Spleen (tissue), 11 donors: ENCODE data around the gene IQCC. TPM values are rescaled to one million over a fixed set of nuclear protein-coding genes. Genes with fewer than 3 reads are reported as not detected.

Experiments used
- DNase-seq: peaks from one replicate; pipeline ENCODE4 v3.0.0-alpha.2; 2020
- H3K27ac ChIP-seq, 8 donors: fragments of 200-600 bp; sonication (generic) in 7 of 8; 1 replicate in 4 of 8; 2 replicates in 4 of 8; pipeline versions ENCODE4 v1.5.0 to v1.8.0; 2016 to 2021; ENCODE audit warnings: inconsistent platforms in 4 of 8, mild to moderate bottlenecking in 4 of 8, moderate library complexity in 1 of 8
- H3K27me3 ChIP-seq, 7 donors: fragments of 200-600 bp; sonication (generic) in 6 of 7; replicated peaks in 1 of 7; 1 replicate in 4 of 7; 2 replicates in 3 of 7; pipeline versions ENCODE4 v1.5.0 to v1.8.0; 2016 to 2021; ENCODE audit warnings: inconsistent platforms in 3 of 7, mild to moderate bottlenecking in 1 of 7
- H3K36me3 ChIP-seq, 6 donors: fragments of 200-600 bp; sonication (generic) in 5 of 6; 1 replicate in 4 of 6; 2 replicates in 2 of 6; pipeline versions ENCODE4 v1.5.0 to v1.8.0; 2016 to 2021; ENCODE audit warnings: inconsistent platforms in 2 of 6
- H3K4me1 ChIP-seq, 6 donors: fragments of 200-600 bp; sonication (generic) in 5 of 6; 1 replicate in 3 of 6; 2 replicates in 3 of 6; pipeline versions ENCODE4 v1.5.0 to v1.8.0; 2016 to 2021; ENCODE audit warnings: inconsistent platforms in 3 of 6
- H3K4me3 ChIP-seq, 8 donors: fragments of 200-600 bp; sonication (generic) in 7 of 8; 1 replicate in 4 of 8; 2 replicates in 4 of 8; pipeline versions ENCODE4 v1.5.0 to v1.8.0; 2016 to 2021; ENCODE audit warnings: inconsistent platforms in 4 of 8, mild to moderate bottlenecking in 4 of 8, moderate library complexity in 2 of 8
- H3K9me3 ChIP-seq, 8 donors: fragments of 200-600 bp; sonication (generic) in 7 of 8; 1 replicate in 4 of 8; 2 replicates in 4 of 8; pipeline versions ENCODE4 v1.5.0 to v1.8.0; 2016 to 2021; ENCODE audit warnings: inconsistent platforms in 4 of 8
- POLR2A ChIP-seq, 3 donors: fragments of 450-650 bp; IDR thresholded peaks; one replicate each; pipeline ENCODE4 v1.5.1; 2017; ENCODE audit warnings: antibody characterized with exemption in 3 of 3, mild to moderate bottlenecking in 1 of 3
- POLR2AphosphoS5 ChIP-seq, 3 donors: sonication (generic); formaldehyde crosslinking; IDR thresholded peaks; one replicate each; pipeline ENCODE4 v1.5.1; 2017; ENCODE audit warnings: antibody characterized with exemption in 3 of 3
- WGBS, 5 donors: extraction: QIAGEN DNeasy Blood & Tissue Kit in 3 of 5; methylation state at CpG; one replicate each; pipeline versions ENCODE4 v1.1.5 to v1.1.7; 2013 to 2018; 5-methylcytosine and 5-hydroxymethylcytosine counted together
- intact Hi-C: fragments of 100-400 bp; cut with DNase I; formaldehyde crosslinking; loops from one replicate; pipeline ENCODE4 v1.15.0; 2023; ENCODE audit warnings: low total_unique reads
- polyA plus RNA-seq, 3 donors: library from polyadenylated mRNA; stranded (reverse); fragments of 200-250 nt; gene quantifications; one replicate each; pipeline ENCODE4 v1.2.1, GENCODE V29; 2013
- total RNA-seq, 7 donors: library from RNA; depleted of rRNA in 3 of 7; stranded (reverse); fragments of >200 nt in 3 of 7; fragmentation: NEBNext Ultra II Directional in 4 of 7; extraction: Animal tissue kit (Norgen Biotek cat#: 25700) in 4 of 7; gene quantifications; one replicate each; pipeline versions ENCODE4 v1.1.0 to v1.2.1, GENCODE V29; 2016 to 2021
- TF ChIP-seq, protein P1 (sequence below), 11 experiments: fragments of 200-600 bp in 7 of 11; fragments of 450-650 bp in 4 of 11; sonication (generic) in 4 of 11; IDR thresholded peaks in 8 of 11; conservative IDR thresholded peaks in 3 of 11; 1 replicate in 7 of 11; 2 replicates in 4 of 11; pipeline versions ENCODE4 v1.4.0 to v1.8.0; 2016 to 2021; ENCODE audit warnings: antibody characterized with exemption in 11 of 11, inconsistent platforms in 4 of 11, mild to moderate bottlenecking in 1 of 11
- donor health status: healthy with polysubstance abuse.
- donor health status: DM: no; HTN: no; CAD: no; lungs with moderate emphysema.
- donor health status: DM: no; HTN: no; CAD: no.
- donor health status: Bipolar disorder and iron deficiency.
- donor health status: healthy.
- donor health status: DM: no; HTN: no; CAD: no.
- donor health status: DM: yes; HTN: yes; CAD: no.

The IQCC gene
- total and polyA plus RNA-seq, 10 donors = 1.2 to 2.4 (median 1.7) TPM

DNA sequence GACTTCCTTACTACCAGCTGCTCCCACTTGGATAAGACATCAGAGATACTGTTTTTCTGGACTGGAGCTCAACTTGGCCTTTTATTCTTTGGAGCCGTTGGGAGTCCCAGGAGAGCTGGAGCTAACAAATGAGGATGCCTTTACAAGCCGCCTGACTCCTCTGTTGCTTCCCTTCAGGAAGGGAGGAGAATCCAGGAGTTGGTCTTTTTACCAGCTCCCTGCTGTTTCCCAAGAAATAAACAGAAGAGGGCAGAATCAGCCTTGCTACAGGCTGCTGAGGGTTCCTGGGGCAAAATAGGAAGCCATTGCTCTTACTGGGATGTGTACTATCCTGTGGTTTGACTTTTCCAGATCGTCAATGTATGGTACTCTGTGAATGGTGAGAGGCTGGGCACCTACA lies 18.2 kb downstream of the IQCC start:
- H3K9me3 ChIP-seq = no peaks in the 10 kb centered on the region
- intact Hi-C loops = no loop called here
- peaks cover 21 to 60% (median 39%) of the 10 kb centered on the region in 6 donors for H3K4me1 ChIP-seq
- no peaks in the 10 kb centered on the region for H3K27me3 ChIP-seq
- H3K36me3 ChIP-seq = peaks cover 0 to 67% (median 44%) of the 10 kb centered on the region in 6 donors
- H3K4me3 ChIP-seq = peak overlapping the region in 3 of 8 donors; percentile 81 to 88 (median 82)
- DNase-seq = no peak
- WGBS, 5 donors = 69 to 98% (median 80%) methylated on average over 3 of the region's 3 CpGs
- peak overlapping the region in 2 of 8 donors; percentile 30 to 94 for H3K27ac ChIP-seq
- TF ChIP-seq POLR2AphosphoS5 (IDR thresholded peaks at IDR 0.05) = no peak
- no peak for TF ChIP-seq POLR2A (IDR thresholded peaks at IDR 0.05)
- TF ChIP-seq, protein P1, sequence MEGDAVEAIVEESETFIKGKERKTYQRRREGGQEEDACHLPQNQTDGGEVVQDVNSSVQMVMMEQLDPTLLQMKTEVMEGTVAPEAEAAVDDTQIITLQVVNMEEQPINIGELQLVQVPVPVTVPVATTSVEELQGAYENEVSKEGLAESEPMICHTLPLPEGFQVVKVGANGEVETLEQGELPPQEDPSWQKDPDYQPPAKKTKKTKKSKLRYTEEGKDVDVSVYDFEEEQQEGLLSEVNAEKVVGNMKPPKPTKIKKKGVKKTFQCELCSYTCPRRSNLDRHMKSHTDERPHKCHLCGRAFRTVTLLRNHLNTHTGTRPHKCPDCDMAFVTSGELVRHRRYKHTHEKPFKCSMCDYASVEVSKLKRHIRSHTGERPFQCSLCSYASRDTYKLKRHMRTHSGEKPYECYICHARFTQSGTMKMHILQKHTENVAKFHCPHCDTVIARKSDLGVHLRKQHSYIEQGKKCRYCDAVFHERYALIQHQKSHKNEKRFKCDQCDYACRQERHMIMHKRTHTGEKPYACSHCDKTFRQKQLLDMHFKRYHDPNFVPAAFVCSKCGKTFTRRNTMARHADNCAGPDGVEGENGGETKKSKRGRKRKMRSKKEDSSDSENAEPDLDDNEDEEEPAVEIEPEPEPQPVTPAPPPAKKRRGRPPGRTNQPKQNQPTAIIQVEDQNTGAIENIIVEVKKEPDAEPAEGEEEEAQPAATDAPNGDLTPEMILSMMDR (IDR thresholded peaks at IDR 0.05 in 8 of 11, conservative IDR thresholded peaks at IDR 0.05 in 3 of 11) = no peak

DNA sequence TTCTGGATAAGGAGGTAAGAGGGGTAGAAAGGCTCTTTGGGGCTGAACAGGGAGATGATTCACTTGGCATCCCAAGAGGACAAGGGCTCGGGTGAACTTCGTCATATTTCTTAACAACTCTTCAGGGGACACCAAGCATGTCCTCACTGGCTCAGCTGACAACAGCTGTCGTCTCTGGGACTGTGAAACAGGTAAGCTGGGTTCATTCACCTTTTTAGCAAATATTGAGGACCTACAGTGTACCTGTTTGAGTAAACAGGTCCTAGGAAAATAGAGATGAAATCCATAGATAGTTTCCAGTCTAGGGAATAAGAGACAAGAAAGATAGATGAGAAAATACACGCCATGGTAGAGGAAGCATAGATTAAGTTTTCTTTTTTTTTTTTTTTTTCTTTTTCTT lies 18.8 kb downstream of the IQCC start:
- 90 to 98% (median 94%) methylated on average over 4 of the region's 4 CpGs for WGBS, 5 donors
- intact Hi-C loops = no loop called here
- peaks cover 0 to 69% (median 50%) of the 10 kb centered on the region in 6 donors for H3K36me3 ChIP-seq

GRCh38 chr1:32228771-32229170 lies 23.3 kb downstream of the IQCC start:
- peaks cover under 1 to 27% (median 10%) of the 10 kb centered on the region in 6 donors for H3K4me1 ChIP-seq
- no peak for DNase-seq
- no peaks in the 10 kb centered on the region for H3K27me3 ChIP-seq
- no peaks in the 10 kb centered on the region for H3K9me3 ChIP-seq
- no peak overlapping the region for H3K4me3 ChIP-seq
- WGBS, 5 donors = 84 to 93% (median 87%) methylated on average over 3 of the region's 3 CpGs
- intact Hi-C loops = no loop called here
- H3K36me3 ChIP-seq = peaks cover 3 to 98% (median 84%) of the 10 kb centered on the region in 6 donors
- no peak overlapping the region for H3K27ac ChIP-seq
- TF ChIP-seq, protein P1 (IDR thresholded peaks at IDR 0.05 in 8 of 11, conservative IDR thresholded peaks at IDR 0.05 in 3 of 11) = no peak
- TF ChIP-seq POLR2A (IDR thresholded peaks at IDR 0.05) (no peak), POLR2AphosphoS5 (IDR thresholded peaks at IDR 0.05) (no peak)

More for the DNA sequence above, 18.8 kb downstream of the IQCC start:
- DNase-seq = no peak
- Histone ChIP-seq H3K4me3 (peak overlapping the region in 1 of 8 donors; percentile 88), H3K27ac (no peak overlapping the region), H3K9me3 (no peaks in the 10 kb centered on the region), H3K27me3 (no peaks in the 10 kb centered on the region), H3K4me1 (peaks cover 21 to 60% (median 39%) of the 10 kb centered on the region in 6 donors)
- no peak for TF ChIP-seq POLR2AphosphoS5 (IDR thresholded peaks at IDR 0.05)
- TF ChIP-seq POLR2A (IDR thresholded peaks at IDR 0.05) = no peak
- TF ChIP-seq, protein P1 (IDR thresholded peaks at IDR 0.05 in 8 of 11, conservative IDR thresholded peaks at IDR 0.05 in 3 of 11) = no peak

DNA sequence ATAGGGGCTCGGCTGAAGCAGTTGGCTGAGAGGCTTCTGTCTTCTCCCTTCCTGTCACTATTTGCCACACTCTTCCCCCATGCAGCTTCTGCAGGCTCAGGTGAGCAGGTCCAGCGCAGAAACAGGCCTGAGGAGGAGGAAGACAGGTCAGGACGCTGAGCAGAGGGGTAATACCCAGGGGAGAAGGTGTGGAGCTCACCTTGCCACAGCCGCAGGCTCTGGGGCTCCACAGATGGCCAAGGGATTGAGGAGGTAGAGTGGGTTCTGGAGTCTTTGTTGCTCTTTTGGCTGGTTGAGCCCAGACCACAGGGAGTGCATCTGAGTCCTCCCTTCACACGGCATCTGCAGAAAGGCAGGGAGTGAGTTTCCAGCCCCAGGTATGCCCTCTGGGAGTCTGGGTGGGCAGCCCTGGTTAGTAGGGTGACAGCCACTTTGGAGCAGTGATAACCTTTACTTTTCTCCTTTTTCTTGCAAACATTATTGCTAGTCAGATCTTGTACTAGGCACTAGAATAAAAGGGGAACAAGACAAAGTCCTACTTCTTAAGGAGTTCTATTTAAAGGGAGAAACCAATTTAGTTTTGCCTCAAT lies 26.5 kb downstream of the IQCC start:
- Histone ChIP-seq H3K36me3 (peaks cover 3 to 78% (median 57%) of the 10 kb centered on the region in 6 donors), H3K9me3 (no peaks in the 10 kb centered on the region), H3K4me3 (no peak overlapping the region), H3K27me3 (no peaks in the 10 kb centered on the region), H3K4me1 (peaks cover 0 to 5% (median 0%) of the 10 kb centered on the region in 6 donors), H3K27ac (peak overlapping the region in 1 of 8 donors; percentile 7)
- intact Hi-C loops = no loop called here
- no peak for DNase-seq
- TF ChIP-seq POLR2A (IDR thresholded peaks at IDR 0.05) (no peak), POLR2AphosphoS5 (IDR thresholded peaks at IDR 0.05) (peak; percentile 25 to 35 (median 26))
- TF ChIP-seq, protein P1 (IDR thresholded peaks at IDR 0.05 in 8 of 11, conservative IDR thresholded peaks at IDR 0.05 in 3 of 11) = no peak
- 85 to 95% (median 89%) methylated on average over 5 of the region's 5 CpGs for WGBS, 5 donors
